ENCODE data around the gene GHRL. TPM values are rescaled to one million over a fixed set of nuclear protein-coding genes. Genes with fewer than 3 reads are reported as not detected.
"Not testable (repeated sequence)": the region's sequence is repeated elsewhere in the genome, so short reads cannot be mapped to it uniquely, and the experiment has no call there.

The GHRL gene
- total and polyA plus RNA-seq, 7 donors = 0.16 to 0.88 (median 0.18) TPM; not detected in 4

GRCh38 chr3:10277115-10277625 lies 15.6 kb downstream of the GHRL start:
- Histone ChIP-seq H3K36me3 (ENCODE audit: insufficient read depth in 1 of 2, low read depth in 1 of 2) (peaks cover 13 to 61% of the 10 kb centered on the region in 2 donors), H3K27ac (no peak overlapping the region), H3K27me3 (ENCODE audit: insufficient read depth in 3 of 3, low read length in 2 of 3) (no peaks in the 10 kb centered on the region), H3K9me3 (no peaks in the 10 kb centered on the region), H3K4me1 (peaks cover 23% of the 10 kb centered on the region), H3K4me3 (no peak overlapping the region)
- TF ChIP-seq CTCF (IDR thresholded peaks at IDR 0.05) = no peak
- ATAC-seq (no peak), DNase-seq (no peak)
- WGBS, 3 donors = 79 to 95% (median 83%) methylated on average over 3 of the region's 3 CpGs
- intact Hi-C loops (cut with DNase I) = no loop called here

GRCh38 chr3:10274601-10275000 lies 18.1 kb downstream of the GHRL start:
- intact Hi-C loops (cut with DNase I) = no loop called here
- Histone ChIP-seq H3K36me3 (ENCODE audit: insufficient read depth in 1 of 2, low read depth in 1 of 2) (peaks cover 7 to 64% of the 10 kb centered on the region in 2 donors), H3K27ac (peak overlapping the region; percentile 65), H3K9me3 (no peaks in the 10 kb centered on the region), H3K4me3 (no peak overlapping the region), H3K4me1 (peaks cover 23% of the 10 kb centered on the region), H3K27me3 (ENCODE audit: insufficient read depth in 3 of 3, low read length in 2 of 3) (no peaks in the 10 kb centered on the region)
- DNase-seq (no peak), ATAC-seq (peak in 2 of 4 donors; percentile 24 to 28)
- no peak for TF ChIP-seq CTCF (IDR thresholded peaks at IDR 0.05)
- 37 to 53% (median 52%) methylated on average over 1 of the region's 1 CpG for WGBS, 3 donors

- ATAC-seq (peak in 3 of 4 donors; percentile 38 to 59 (median 40)), DNase-seq (no peak)
- Histone ChIP-seq H3K27me3 (ENCODE audit: insufficient read depth in 3 of 3, low read length in 2 of 3) (no peaks in the 10 kb centered on the region), H3K4me1 (peaks cover 28% of the 10 kb centered on the region), H3K4me3 (no peak overlapping the region), H3K9me3 (no peaks in the 10 kb centered on the region), H3K27ac (peak overlapping the region; percentile 65), H3K36me3 (ENCODE audit: insufficient read depth in 1 of 2, low read depth in 1 of 2) (peaks cover 2 to 57% of the 10 kb centered on the region in 2 donors)
- no peak for TF ChIP-seq CTCF (IDR thresholded peaks at IDR 0.05)
- WGBS, 3 donors = 13 to 29% (median 19%) methylated on average over 1 of the region's 1 CpG
- intact Hi-C loops (cut with DNase I) = no loop called here
Measured at GRCh38 chr3:10273702-10274305, 18.9 kb downstream of the GHRL start.

GRCh38 chr3:10272977-10273376 lies 19.8 kb downstream of the GHRL start:
- ATAC-seq (no peak), DNase-seq (no peak)
- intact Hi-C loops (cut with DNase I) = no loop called here
- no peak for TF ChIP-seq CTCF (IDR thresholded peaks at IDR 0.05)
- H3K4me3 ChIP-seq = no peak overlapping the region
- no peaks in the 10 kb centered on the region for H3K9me3 ChIP-seq
- H3K36me3 ChIP-seq (ENCODE audit: insufficient read depth in 1 of 2, low read depth in 1 of 2) = peaks cover 2 to 48% of the 10 kb centered on the region in 2 donors
- peak overlapping the region; percentile 65 for H3K27ac ChIP-seq
- peaks cover 30% of the 10 kb centered on the region for H3K4me1 ChIP-seq
- no peaks in the 10 kb centered on the region for H3K27me3 ChIP-seq (ENCODE audit: insufficient read depth in 3 of 3, low read length in 2 of 3)
- WGBS, 3 donors = 88 to 98% (median 93%) methylated on average over 2 of the region's 2 CpGs

- DNase-seq; ATAC-seq; H3K27ac ChIP-seq; H3K4me3 ChIP-seq; intact Hi-C loops (cut with DNase I); H3K27me3 ChIP-seq (ENCODE audit: insufficient read depth in 3 of 3, low read length in 2 of 3); H3K9me3 ChIP-seq: not testable (repeated sequence)
- WGBS, 3 donors = 84 to 95% (median 89%) methylated on average over 11 of the region's 11 CpGs
- H3K4me1 ChIP-seq = peaks cover 30% of the 10 kb centered on the region
- peaks cover 2 to 43% of the 10 kb centered on the region in 2 donors for H3K36me3 ChIP-seq (ENCODE audit: insufficient read depth in 1 of 2, low read depth in 1 of 2)
Measured at GRCh38 chr3:10272476-10272875, 20.3 kb downstream of the GHRL start.
